ENCODE measurements around the gene GDAP2.
"Not testable (repeated sequence)": the region's sequence is repeated elsewhere in the genome, so short reads cannot be mapped to it uniquely, and the experiment has no call there.

GDAP2 gene, protein sequence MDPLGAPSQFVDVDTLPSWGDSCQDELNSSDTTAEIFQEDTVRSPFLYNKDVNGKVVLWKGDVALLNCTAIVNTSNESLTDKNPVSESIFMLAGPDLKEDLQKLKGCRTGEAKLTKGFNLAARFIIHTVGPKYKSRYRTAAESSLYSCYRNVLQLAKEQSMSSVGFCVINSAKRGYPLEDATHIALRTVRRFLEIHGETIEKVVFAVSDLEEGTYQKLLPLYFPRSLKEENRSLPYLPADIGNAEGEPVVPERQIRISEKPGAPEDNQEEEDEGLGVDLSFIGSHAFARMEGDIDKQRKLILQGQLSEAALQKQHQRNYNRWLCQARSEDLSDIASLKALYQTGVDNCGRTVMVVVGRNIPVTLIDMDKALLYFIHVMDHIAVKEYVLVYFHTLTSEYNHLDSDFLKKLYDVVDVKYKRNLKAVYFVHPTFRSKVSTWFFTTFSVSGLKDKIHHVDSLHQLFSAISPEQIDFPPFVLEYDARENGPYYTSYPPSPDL

DNA sequence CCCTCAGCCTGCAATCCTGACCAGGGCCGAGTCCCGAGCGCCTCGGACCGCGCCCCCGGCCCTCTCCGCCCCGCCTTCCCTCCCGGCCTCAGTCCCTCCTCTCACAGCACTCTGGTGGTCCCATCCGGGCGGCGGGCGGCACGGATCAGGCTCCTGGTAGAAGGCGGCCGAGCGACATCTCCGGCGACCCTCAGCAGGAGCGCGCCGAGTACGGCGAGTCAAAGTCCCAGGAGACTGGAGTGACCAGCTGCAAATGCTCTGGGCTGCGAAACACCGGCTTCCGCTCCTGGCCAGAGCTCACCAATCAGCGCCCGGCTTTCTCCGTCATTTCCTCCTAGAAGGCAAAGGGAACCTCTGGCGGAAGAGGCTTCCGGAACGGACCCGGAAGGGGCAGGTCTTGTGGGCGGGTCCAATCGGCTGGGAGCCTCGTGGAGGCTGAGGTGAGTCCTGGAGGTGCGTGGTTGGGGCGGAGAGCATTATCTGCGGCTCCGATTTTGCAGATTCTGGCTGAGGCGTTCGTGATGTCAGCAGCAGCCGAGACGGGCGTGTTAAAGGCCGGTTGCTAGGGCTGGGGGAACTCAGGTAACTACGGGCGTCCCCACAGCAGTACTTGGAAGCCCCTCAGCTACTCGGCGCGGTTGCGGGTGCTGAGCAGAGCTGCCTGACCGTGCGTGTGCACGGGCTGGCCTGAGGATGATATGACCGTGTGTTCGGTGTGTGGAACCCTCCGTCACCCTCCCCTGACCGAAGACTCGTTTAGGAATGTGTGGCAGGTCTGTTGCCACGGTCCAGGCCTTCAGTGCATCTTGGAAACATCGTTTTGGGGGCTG is at the start of gene GDAP2, which contains the start of gene WDR3:
TSS of gene GDAP2 (minus strand) at position 279 of the 830 bp plus-strand sequence. CDS start 9,264 bp downstream, outside the sequence.
TSS of gene WDR3 (plus strand) at position 397 of the 830 bp plus-strand sequence. CDS start 3,581 bp downstream, outside the sequence.
- DNase-seq (ENCODE audit: low read depth, low spot score), result peak; percentile 94

DNA sequence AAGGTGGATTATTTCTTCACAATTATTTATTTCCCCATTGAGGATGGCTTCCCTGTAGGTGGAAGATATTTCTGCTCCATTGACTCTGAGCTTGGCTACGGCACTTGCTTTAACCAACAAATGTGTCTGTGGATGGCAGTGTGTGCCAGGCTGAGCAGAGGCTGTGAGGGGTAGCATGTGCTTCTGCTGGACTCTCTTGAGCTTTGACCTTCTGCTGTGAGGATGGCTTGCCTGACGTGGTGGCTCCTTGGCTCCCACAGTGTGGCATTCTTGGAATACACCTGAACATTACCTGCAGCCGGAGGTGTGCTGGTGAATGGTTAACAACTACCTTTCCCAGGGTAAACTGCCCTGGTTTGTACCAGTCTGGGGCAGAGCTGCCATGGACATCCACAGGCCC is 47.0 kb upstream of the GDAP2 start:
- no peak for DNase-seq (ENCODE audit: low read depth, low spot score)

DNA sequence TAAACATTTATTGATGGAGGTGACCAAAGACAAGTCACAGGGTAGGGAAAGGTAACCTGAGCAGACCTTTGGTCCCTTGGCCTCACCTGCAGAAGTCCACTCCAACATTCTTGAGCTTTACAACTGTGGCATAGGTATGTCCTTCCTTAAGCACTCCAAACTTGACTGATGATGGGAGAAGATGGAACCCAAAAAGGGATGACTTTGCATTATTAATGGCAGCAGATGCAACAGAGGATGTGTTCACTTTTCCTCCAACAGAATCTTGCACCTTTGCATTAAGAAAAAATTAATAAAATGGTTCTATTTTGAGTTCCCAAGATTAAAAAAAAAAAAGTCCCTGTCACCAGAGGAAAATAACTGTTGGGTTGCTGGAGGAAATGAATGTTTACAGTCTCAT is 42.4 kb upstream of the GDAP2 start:
- DNase-seq (ENCODE audit: low read depth, low spot score), result no peak

DNA sequence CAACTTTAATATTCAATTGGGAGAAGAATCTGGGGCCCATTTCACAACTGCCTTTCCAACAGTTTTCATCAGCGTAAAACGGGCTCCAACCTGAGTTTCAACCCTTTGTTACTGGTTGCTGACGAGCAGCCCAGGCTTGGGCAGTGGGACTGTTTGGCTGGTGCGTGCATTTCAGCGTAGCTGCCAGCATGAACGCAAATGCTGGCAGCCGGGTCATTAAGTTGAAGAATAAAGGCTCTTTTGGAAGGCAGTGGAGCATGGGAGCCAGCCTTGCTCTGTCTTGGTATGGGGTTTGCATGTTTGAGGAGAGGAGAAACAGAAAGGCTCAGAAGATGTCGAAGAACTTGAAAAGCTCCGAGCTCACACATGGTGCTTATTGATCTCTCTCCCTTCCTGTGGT is 40.8 kb upstream of the GDAP2 start:
- DNase-seq (ENCODE audit: low read depth, low spot score), result no peak

DNA sequence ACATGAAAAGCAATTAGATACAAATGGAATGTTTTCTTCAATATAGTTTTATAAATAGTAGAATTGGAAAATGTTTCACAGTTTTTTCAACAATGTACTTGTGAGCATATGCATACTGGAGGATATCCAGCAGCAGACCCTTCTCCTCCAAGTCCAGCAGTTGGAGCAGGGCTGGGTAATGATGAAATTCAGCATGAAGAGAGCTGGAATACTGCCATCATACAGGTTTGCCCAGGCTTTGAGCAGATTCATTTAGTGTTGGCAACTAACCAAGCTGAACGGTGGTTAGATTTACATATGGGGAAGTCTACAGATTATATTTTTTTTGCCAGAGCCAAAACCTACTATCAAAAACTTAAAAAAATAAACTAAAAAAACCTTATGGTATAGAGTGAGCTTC is 38.5 kb upstream of the GDAP2 start:
- no peak for DNase-seq (ENCODE audit: low read depth, low spot score)

DNA sequence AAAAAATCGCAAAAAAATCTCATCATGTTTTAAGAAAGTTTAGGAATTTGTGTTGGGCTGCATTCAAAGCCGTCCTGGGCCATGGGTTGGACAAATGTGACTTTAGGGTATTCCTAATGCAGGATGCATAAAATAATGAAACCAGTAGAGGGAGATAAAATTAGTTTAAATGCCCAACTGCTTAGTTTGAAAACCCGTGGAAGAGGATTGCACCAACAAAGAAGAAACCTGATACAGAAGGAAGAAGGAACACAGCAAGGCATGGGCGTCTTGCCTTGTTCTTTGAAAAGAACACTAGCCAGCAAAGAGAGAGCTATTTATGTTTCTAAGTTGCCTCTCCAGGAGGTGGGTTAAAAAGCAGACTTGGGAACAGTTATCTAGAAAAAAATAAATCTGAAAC is 38.1 kb upstream of the GDAP2 start:
- no peak for DNase-seq (ENCODE audit: low read depth, low spot score)

DNA sequence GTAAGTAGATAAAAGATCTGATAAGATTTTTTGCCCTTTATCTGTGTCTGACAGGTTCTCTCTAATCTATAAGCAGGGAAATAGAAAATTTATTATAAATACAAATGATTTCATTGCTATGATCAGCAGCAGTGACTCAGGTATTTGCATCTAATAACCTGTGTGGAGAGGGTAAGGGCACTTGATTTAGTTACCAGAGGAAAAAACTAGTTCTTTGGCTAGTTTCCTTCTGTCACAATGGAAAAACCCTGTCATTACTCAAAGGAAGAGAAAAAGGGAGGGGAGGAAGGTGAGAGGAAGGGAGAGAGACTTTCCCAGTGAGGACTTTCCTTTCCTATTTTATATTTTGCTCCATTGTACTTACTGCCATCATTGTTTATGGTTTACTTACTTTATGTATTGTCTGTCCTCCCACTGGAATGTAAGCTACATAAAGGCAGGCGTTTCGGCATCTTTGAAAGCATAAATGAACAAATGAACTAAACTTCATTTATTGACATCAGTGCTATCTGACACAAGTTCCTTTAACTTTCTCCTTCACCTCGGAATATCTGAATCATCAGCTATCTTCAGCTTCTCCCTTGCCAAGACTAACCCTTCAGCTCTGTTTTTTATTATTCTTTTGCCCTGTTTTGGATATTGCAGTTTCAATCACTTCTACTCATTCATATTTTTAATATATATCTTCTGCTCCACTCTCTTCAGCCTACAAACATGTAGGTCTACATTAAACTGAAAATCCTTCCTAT is 35.0 kb upstream of the GDAP2 start:
- no peak for DNase-seq (ENCODE audit: low read depth, low spot score)

DNA sequence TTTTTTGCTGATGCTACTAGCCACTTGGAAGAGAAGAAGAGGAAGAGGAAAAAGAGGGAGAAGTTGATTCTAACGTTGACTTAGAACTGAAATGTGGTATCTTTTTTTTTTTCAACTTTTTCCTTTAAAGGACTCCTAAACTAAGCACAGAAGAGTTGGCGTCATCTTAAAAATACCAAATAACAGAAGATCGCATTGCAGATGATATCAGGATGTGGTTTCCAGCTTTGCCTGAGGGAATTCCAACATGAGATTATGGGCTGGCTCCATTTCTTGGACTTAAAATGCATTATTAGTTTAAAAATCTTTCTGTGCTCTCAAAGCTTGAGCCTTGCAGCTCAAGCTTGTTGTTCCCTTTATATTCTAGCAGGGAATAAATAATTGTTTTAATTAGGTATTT is 29.9 kb upstream of the GDAP2 start:
- no peak for DNase-seq (ENCODE audit: low read depth, low spot score)

DNA sequence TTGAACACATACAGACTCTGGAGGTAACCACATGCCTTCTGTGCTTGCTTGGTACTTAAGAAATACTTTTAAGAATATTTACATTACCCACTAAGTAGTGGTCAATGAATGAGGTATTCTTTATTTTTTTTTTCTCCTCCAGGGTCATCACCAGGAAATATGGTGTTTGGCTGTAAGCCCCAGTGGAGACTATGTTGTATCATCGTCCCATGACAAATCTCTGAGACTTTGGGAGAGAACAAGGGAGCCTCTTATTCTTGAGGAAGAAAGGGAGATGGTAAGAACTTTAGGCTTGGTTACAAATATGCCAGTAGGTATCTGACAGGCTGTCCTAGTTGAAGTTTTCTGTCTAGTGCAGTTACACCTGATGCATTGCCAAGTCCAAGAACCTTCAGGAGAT is 23.0 kb upstream of the GDAP2 start:
- DNase-seq (ENCODE audit: low read depth, low spot score), result no peak

DNA sequence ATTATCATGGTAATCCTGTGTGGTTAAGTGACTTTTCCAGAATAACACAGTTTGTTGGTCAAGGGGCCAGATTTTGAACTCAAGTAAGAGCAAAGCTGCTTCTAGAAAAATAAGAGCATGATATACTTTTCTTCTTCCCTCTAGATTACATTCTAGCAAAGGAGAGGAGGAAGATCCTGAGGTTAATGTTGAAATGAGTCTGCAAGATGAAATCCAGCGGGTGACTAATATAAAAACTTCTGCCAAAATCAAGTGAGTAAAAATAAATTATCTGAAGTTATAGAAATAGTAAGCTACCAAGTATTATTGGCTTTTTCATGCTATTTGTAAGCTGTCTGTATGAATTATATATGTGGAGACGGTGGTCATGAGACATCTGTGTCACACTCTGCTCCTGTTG is 12.9 kb upstream of the GDAP2 start:
- DNase-seq (ENCODE audit: low read depth, low spot score), result no peak

DNA sequence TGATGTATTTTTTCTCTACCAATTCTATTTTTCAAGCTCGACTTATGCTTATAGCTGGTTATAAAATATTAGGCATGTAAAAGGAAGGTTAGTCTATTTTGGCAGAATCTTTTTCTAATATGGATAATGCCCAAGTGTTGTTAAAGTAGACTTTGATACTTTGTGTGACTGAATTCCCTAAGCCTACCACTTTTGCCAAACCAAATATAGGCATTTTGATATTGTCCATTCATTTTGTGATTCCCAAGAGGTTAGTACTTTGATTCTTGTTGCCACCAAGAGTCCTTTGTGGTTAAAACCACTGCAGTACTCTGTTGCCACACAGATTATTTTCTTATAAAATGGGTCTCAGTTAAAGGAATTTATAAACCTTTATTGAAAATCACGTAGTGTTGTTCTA is 4.3 kb upstream of the GDAP2 start:
- no peak for DNase-seq (ENCODE audit: low read depth, low spot score)

DNA sequence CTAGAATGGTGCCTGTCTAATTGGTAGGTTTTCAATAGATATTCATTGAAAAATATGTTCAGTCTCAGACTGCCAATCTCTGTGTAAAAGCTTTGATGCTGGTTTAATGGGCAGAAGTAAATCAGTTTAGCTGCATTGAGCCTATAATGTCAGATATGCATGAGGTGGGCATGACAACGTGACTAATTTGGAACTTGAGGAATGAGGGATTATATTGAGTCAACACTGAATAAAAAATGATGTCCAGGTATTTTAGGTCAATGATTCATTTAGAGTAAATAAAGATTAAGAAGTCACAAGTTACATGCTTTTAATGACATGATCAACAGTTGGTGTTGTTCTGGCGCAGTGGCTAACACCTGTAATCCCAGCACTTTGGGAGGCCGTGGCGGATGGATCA is 3.2 kb upstream of the GDAP2 start:
- DNase-seq (ENCODE audit: low read depth, low spot score), result no peak

DNA sequence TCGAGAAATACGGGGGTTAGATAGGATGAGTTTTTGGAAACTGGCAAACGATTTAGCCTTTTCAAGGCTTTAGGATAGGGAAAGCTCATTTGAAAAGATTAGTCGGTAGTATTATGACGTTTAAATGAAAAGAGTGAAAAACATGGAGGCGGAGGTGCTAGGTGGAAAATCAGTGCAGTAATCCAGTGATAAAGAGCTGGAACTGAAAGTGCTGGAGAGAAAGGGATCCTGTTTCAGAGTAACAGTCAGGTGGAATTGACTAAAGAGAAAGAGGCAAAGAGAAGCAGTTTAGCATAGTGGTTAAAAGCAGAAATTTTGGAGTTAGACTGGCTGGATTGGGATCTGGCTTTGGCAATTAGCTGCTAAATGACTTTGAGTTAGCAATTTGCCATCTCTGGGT is 1.1 kb upstream of the GDAP2 start:
- no peak for DNase-seq (ENCODE audit: low read depth, low spot score)

DNA sequence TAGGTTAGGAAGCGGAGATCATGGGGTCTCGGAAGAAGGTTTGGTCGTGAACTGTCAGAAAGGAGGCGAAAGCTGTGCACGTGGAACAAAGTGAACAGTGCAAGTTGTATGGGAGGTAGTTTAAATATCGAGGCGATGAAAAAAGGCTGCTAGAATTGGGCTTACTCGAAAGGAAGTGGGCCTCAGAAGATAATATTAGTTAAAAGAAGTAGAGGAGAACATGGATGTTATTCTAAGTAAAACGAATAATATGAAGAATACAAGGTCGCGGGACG is 689 bp upstream of the GDAP2 start:
- no peak for DNase-seq (ENCODE audit: low read depth, low spot score)

DNA sequence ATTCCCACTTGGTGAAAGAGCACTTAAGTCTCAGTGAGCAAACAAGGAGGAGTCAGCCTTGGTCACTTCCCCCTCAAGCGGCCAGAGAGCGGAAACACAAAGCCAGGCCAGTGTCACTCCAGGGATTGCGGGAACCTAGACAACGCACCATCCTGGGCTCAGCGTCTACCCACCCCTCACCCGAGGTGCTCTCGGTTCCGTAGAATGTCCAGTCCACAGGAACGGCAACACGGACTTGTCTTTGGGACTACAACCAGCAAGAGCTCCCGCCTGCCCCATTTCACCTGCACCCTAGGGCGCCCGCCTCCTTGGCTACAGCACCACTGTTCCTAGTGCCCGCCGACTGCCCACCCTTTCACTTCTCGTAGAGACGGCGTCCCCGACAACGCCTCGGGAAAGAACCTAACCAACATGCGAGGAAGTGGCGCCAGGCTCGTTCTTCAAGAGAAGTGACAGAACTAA is 509 bp downstream of the GDAP2 start:
- DNase-seq (ENCODE audit: low read depth, low spot score), result peak; percentile 3

DNA sequence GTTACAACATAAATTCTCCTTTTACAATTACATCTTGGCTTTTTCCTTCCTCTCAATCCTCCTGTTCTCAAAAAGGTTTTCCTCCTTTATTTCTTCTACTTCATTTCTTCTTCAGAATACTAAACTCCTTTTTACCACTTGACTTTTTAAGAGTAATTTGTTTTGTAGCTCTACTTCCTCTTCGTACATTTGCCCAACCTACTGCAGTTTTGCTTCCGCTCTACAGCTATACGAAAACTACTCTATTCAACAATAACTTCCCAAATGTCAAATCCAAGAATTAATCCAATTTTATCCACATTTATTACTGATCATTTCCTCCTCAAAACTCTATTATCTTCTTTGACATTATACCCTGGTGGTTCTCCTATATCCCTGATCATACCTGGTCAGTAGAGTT is 3.4 kb downstream of the GDAP2 start:
- no peak for DNase-seq (ENCODE audit: low read depth, low spot score)

DNA sequence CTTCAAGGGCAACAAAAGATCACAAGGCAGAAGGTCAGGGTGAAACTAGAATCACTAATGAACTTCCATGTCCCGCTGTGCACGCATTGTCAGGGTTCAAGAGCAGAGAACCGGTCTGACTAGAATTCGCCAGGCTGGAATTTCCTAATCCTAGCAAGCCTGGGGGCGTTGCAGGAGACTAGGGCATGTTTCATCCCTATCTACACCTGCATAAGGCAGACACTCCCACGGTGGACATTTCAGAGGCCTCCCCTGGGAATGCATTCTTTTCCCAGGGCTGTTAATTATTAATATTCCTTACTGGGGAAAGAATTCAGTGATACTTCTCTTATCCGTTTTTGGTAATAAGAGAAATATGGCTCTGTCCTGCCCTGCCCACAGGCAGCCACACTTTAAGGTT is 6.7 kb downstream of the GDAP2 start:
- not testable (repeated sequence) for DNase-seq (ENCODE audit: low read depth, low spot score)

DNA sequence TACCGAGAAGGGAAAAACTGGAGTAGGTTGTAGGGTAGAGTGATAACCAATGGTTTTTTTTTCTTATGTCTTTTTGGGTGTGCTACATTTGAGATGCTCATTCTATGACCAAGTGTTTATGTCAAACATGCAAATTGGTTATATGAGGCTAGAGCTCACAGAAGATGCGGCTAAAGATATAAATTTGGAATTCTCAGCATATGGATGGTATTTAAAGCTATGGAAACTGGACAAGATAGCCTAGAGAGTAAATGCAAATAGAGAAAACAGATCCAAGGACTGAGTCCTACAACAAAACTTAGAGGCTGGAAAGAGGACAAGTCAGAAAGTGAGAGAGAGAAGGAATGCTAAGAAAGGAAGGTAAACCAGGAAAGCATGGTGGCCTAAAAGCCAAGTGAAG is 7.4 kb downstream of the GDAP2 start:
- DNase-seq (ENCODE audit: low read depth, low spot score), result no peak

DNA sequence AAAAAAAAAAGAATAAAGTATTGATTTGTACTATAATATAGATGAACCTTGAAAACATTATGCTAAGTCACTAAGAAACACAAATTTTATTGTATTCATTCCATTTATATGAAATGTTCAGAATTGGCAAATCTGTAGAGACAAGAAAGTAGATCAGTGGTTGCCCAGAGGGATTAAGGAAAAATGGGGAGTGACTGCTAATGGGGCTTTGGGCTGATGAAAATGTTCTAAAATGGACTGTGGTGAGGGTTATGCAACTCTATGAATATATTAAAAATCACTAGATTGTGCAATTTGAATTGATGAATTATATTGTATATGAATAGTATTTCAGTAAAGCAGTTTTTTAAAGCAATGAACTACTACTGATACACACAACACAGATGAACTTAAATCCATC is 10.0 kb downstream of the GDAP2 start:
- DNase-seq (ENCODE audit: low read depth, low spot score), result no peak

DNA sequence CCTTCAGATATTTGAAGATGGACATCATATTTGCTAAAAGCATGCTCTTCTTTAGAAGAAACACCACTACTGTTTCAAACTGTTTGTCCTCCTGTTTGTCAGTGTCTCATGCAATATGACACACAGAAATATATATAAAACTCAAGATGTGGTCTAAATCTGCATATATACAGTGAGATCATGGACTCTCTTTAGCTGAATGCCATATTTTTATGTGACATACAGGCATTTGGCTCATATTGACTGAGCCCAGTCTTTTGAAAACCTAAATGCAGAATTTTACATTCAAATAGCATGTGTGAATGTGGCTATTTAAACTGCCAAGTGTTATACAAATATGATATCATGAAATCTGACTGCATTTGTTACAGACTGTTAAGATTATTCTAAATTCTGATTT is 18.4 kb downstream of the GDAP2 start:
- no peak for DNase-seq (ENCODE audit: low read depth, low spot score)

DNA sequence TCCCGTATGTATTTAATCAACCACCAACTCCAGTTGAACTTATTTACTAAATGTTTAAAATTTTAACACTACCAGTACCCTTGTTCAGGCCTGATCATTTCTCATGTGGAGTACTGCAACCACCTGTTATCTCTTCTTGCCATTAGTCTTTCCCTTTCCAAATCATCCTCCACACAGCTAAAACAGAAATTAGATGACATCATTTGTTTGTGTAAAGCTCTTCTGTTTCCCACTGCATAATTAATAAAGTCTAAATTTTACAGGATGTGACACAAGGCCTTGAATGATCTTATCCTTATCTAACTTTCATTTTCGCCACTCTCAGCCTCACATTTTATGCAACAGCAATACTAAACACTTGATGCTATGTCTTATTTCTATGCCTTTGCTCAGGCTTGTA is 24.4 kb downstream of the GDAP2 start:
- no peak for DNase-seq (ENCODE audit: low read depth, low spot score)

DNA sequence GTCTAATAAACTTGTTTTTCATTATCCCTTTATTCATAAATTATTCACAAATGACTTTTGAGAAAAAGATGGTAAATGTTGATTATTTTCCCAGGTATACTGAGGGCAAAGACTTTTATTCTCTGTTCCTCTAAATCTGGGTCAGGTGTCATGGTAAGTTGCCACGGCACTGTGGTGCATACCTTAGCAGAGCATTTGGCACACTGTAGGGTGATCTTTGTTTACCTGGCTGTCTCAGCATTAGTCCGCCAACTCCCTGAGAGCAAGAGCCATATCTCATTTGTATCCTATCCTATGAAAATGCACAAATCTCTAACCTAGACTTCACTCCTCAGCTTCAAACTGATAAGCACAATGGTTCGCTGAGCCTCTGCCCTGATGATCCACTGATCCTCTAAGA is 24.9 kb downstream of the GDAP2 start:
- DNase-seq (ENCODE audit: low read depth, low spot score), result no peak
